H1 (cell line): ENCODE data around the gene ASXL3. TPM values are rescaled to one million over a fixed set of nuclear protein-coding genes. Genes with fewer than 3 reads are reported as not detected.

ENCODE experiments used
- CTCF ChIA-PET: fragments of 300-600 bp; sonication (Branson Sonifier 250); formaldehyde crosslinking; loops from one replicate; lab custom pipeline; 2021; ENCODE audit not compliant: partially characterized antibody; lab: Charles Lee
- POLR2A ChIA-PET: fragments of 300-600 bp; sonication (Branson Sonifier 250); formaldehyde crosslinking; loops from one replicate; lab custom pipeline; 2021; ENCODE audit warnings: inconsistent platforms; ENCODE audit not compliant: partially characterized antibody; lab: Charles Lee
- DNase-seq, 2 experiments: peaks; one replicate each; pipeline versions ENCODE4 v3.0.0 to v3.0.0-alpha.2; 2010 to 2022; ENCODE audit warnings: low spot score in 2 of 2, low read depth in 1 of 2, mixed read lengths in 1 of 2
- FAIRE-seq: peaks from 2 replicates; lab custom pipeline; 2011; peaks lifted over from hg19 to GRCh38; lab: Jason Lieb, UNC
- H2AFZ ChIP-seq: 2 replicates; pipeline ENCODE4 v1.8.1; 2012; ENCODE audit warnings: low read length, inconsistent platforms
- H2AK5ac ChIP-seq: 2 replicates; pipeline ENCODE4 v1.6.1; 2013; ENCODE audit warnings: low read depth, low read length
- H2BK120ac ChIP-seq: replicated peaks from 2 replicates; pipeline ENCODE3; 2013; ENCODE audit warnings: low read depth, low read length, inconsistent platforms
- H2BK12ac ChIP-seq: 2 replicates; pipeline ENCODE4 v1.6.1; 2013; ENCODE audit warnings: low read depth, low read length
- H2BK15ac ChIP-seq: 2 replicates; pipeline ENCODE4 v1.6.1; 2013; ENCODE audit warnings: low read length
- H2BK20ac ChIP-seq: 2 replicates; pipeline ENCODE4 v1.6.1; 2013; ENCODE audit warnings: low read length
- H2BK5ac ChIP-seq: 2 replicates; pipeline ENCODE4 v1.6.1; 2013; ENCODE audit warnings: low read depth, low read length
- H3K14ac ChIP-seq: 2 replicates; pipeline ENCODE4 v1.6.1; 2013; ENCODE audit warnings: inconsistent platforms; ENCODE audit not compliant: insufficient read length
- H3K18ac ChIP-seq: 2 replicates; pipeline ENCODE4 v1.6.1; 2013; ENCODE audit warnings: low read length; ENCODE audit errors: extremely low read depth
- H3K23ac ChIP-seq: 2 replicates; pipeline ENCODE4 v1.6.1; 2013; ENCODE audit warnings: inconsistent platforms; ENCODE audit not compliant: insufficient read length
- H3K23me2 ChIP-seq: 2 replicates; pipeline ENCODE4 v1.6.1; 2013; ENCODE audit warnings: low read depth, low read length
- H3K27ac ChIP-seq: 2 replicates; pipeline ENCODE4 v1.6.1; 2011; ENCODE audit warnings: low read depth, low read length, inconsistent platforms
- H3K27me3 ChIP-seq, 4 experiments: replicated peaks in 1 of 4; 1 replicate in 1 of 4; 2 replicates in 3 of 4; pipeline versions ENCODE4 v1.6.1 to v1.8.1; 2011 to 2013; ENCODE audit warnings: low read length in 3 of 4, mild to moderate bottlenecking in 3 of 4, inconsistent platforms in 2 of 4, mixed read lengths in 2 of 4, moderate library complexity in 1 of 4; ENCODE audit not compliant: control insufficient read depth in 3 of 4, insufficient read depth in 3 of 4; ENCODE audit errors: extremely low read depth in 1 of 4
- H3K36me3 ChIP-seq, 4 experiments: 2 replicates each; pipeline versions ENCODE4 v1.6.1 to v1.8.1; 2011 to 2013; ENCODE audit warnings: mild to moderate bottlenecking in 4 of 4, low read length in 3 of 4, moderate library complexity in 2 of 4, control low read depth in 1 of 4, inconsistent platforms in 1 of 4; ENCODE audit not compliant: insufficient read depth in 4 of 4, control insufficient read depth in 2 of 4
- H3K4ac ChIP-seq: replicated peaks from 2 replicates; pipeline ENCODE3; 2013; ENCODE audit warnings: low read length, low read depth, mixed read lengths, inconsistent platforms; ENCODE audit not compliant: insufficient read length
- H3K4me1 ChIP-seq, 4 experiments: replicated peaks in 1 of 4; 1 replicate in 1 of 4; 2 replicates in 3 of 4; pipeline versions ENCODE4 v1.6.1 to v1.8.1; 2011 to 2013; ENCODE audit warnings: low read length in 3 of 4, inconsistent platforms in 2 of 4, mixed read lengths in 1 of 4; ENCODE audit not compliant: insufficient read depth in 4 of 4, control insufficient read depth in 3 of 4
- H3K4me2 ChIP-seq, 2 experiments: 2 replicates each; pipeline versions ENCODE4 v1.6.1 to v1.8.1; 2011 to 2013; ENCODE audit warnings: low read depth in 2 of 2, low read length in 2 of 2, control low read depth in 1 of 2, inconsistent platforms in 1 of 2, mild to moderate bottlenecking in 1 of 2; ENCODE audit not compliant: insufficient read depth in 1 of 2
- H3K4me3 ChIP-seq, 4 experiments: fragments of 200-600, 300-600 bp in 1 of 4; sonication (generic), shearing (Covaris generic), sonication (Bioruptor Twin) in 1 of 4; 2 replicates each; pipeline versions ENCODE4 v1.5.1 to v1.8.1; 2011 to 2016; ENCODE audit warnings: low read length in 4 of 4, low read depth in 3 of 4, control low read depth in 2 of 4, inconsistent platforms in 2 of 4, mild to moderate bottlenecking in 2 of 4, mixed read lengths in 1 of 4, moderate library complexity in 1 of 4; ENCODE audit not compliant: insufficient read depth in 2 of 4; ENCODE audit errors: extremely low read depth in 1 of 4
- H3K56ac ChIP-seq: replicated peaks from 2 replicates; pipeline ENCODE3; 2013; ENCODE audit warnings: low read depth, mild to moderate bottlenecking, mixed read lengths, low read length, inconsistent platforms; ENCODE audit not compliant: insufficient read length
- H3K79me1 ChIP-seq: 2 replicates; pipeline ENCODE4 v1.6.1; 2013; ENCODE audit warnings: low read depth, low read length, control low read depth
- H3K79me2 ChIP-seq, 2 experiments: 2 replicates each; pipeline versions ENCODE4 v1.6.1 to v1.8.1; 2012 to 2013; ENCODE audit warnings: low read length in 2 of 2, mild to moderate bottlenecking in 2 of 2, inconsistent platforms in 1 of 2; ENCODE audit not compliant: insufficient read depth in 2 of 2, control insufficient read depth in 1 of 2
- H3K9ac ChIP-seq, 4 experiments: replicated peaks in 1 of 4; 1 replicate in 1 of 4; 2 replicates in 3 of 4; pipeline versions ENCODE4 v1.6.1 to v1.8.1; 2011 to 2013; ENCODE audit warnings: low read depth in 3 of 4, low read length in 3 of 4, control low read depth in 2 of 4, mild to moderate bottlenecking in 2 of 4, moderate library complexity in 2 of 4, inconsistent platforms in 1 of 4; ENCODE audit errors: extremely low read depth in 1 of 4
- H3K9me3 ChIP-seq, 2 experiments: 2 replicates each; pipeline versions ENCODE4 v1.6.1 to v1.8.1; 2012 to 2013; ENCODE audit warnings: mild to moderate bottlenecking in 2 of 2, moderate library complexity in 2 of 2, control low read depth in 1 of 2, inconsistent platforms in 1 of 2, low read depth in 1 of 2, low read length in 1 of 2, mixed read lengths in 1 of 2; ENCODE audit not compliant: insufficient read depth in 2 of 2
- H4K20me1 ChIP-seq, 2 experiments: replicated peaks in 1 of 2; 2 replicates each; pipeline versions ENCODE3 to v1.8.1; 2011 to 2013; ENCODE audit warnings: inconsistent platforms in 2 of 2, low read length in 2 of 2, mild to moderate bottlenecking in 1 of 2; ENCODE audit not compliant: insufficient read depth in 2 of 2, control insufficient read depth in 1 of 2
- H4K5ac ChIP-seq: 2 replicates; pipeline ENCODE4 v1.6.1; 2013; ENCODE audit warnings: low read length, low read depth, mixed read lengths, inconsistent platforms; ENCODE audit not compliant: insufficient read length
- H4K8ac ChIP-seq: 2 replicates; pipeline ENCODE4 v1.8.0; 2013; ENCODE audit warnings: mild to moderate bottlenecking, moderate library complexity, low read length, inconsistent platforms; ENCODE audit not compliant: insufficient read depth; ENCODE audit errors: extremely low read depth
- H4K91ac ChIP-seq: replicated peaks from 2 replicates; pipeline ENCODE3; 2013; ENCODE audit warnings: low read length, mixed read lengths, inconsistent platforms; ENCODE audit not compliant: insufficient read length
- ASH2L ChIP-seq: fragments of 200-600, 300-600 bp; sonication (generic); IDR thresholded peaks from one replicate; pipeline ENCODE4 v1.7.1; 2017; ENCODE audit warnings: low read length
- CBX8 ChIP-seq: fragments of 300-800, 300-1000 bp; sonication (generic); IDR thresholded peaks from 2 replicates; pipeline ENCODE4 v1.7.1; 2016; ENCODE audit warnings: low read depth, low read length, borderline replicate concordance
- CHD1 ChIP-seq: IDR thresholded peaks from 2 replicates; pipeline ENCODE4 v1.6.1; 2012; ENCODE audit warnings: low read depth, low read length, improper control_type of control experiment
- CHD2 ChIP-seq: IDR thresholded peaks from 2 replicates; pipeline ENCODE4 v1.6.1; 2012; ENCODE audit warnings: low read length, improper control_type of control experiment
- CTCF ChIP-seq, 3 experiments: IDR thresholded peaks; 1 replicate in 2 of 3; 2 replicates in 1 of 3; pipeline versions ENCODE4 v1.5.1 to v1.6.1; 2011; ENCODE audit warnings: low read length in 3 of 3, mild to moderate bottlenecking in 3 of 3, inconsistent platforms in 2 of 3, low read depth in 1 of 3, moderate library complexity in 1 of 3; ENCODE audit not compliant: insufficient read depth in 1 of 3; ENCODE audit errors: control extremely low read depth in 1 of 3
- PHF8 ChIP-seq: fragments of 200-600 bp; sonication (generic); conservative IDR thresholded peaks from 2 replicates; pipeline ENCODE4 v1.7.1; 2012; ENCODE audit warnings: low read depth, mild to moderate bottlenecking, inconsistent platforms, low read length, moderate library complexity
- POLR2AphosphoS5 ChIP-seq: IDR thresholded peaks from 2 replicates; pipeline ENCODE4 v1.6.1; 2011; ENCODE audit warnings: low read depth, low read length
- RNF2 ChIP-seq: fragments of 200-900, 300-1000 bp; sonication (generic); IDR thresholded peaks from 2 replicates; pipeline ENCODE4 v1.7.1; 2016; ENCODE audit warnings: borderline replicate concordance, low read depth, mild to moderate bottlenecking, antibody characterized with exemption, low read length; ENCODE audit not compliant: poor library complexity, severe bottlenecking; ENCODE audit errors: missing control alignments
- SRF ChIP-seq: IDR thresholded peaks from 2 replicates; pipeline ENCODE4 v1.6.1; 2011; ENCODE audit warnings: mild to moderate bottlenecking, low read depth, low read length, moderate library complexity
- TBP ChIP-seq: IDR thresholded peaks from 2 replicates; pipeline ENCODE4 v1.6.1; 2011; ENCODE audit warnings: low read depth, low read length, improper control_type of control experiment
- WGBS, 2 experiments: shearing (Covaris generic) in 1 of 2; methylation state at CpG; one replicate each; pipeline versions ENCODE4 v1.1.6 to v1.1.7; 2013 to 2015; ENCODE audit warnings: low lambda C conversion rate in 2 of 2, mixed read lengths in 2 of 2, inconsistent platforms in 1 of 2, low coverage in 1 of 2, missing lambda C conversion rate in 1 of 2; ENCODE audit not compliant: insufficient replicate concordance in 2 of 2, insufficient coverage in 1 of 2, insufficient read length in 1 of 2; ENCODE audit errors: extremely low coverage in 1 of 2, missing lambda C conversion rate in 1 of 2; 5-methylcytosine and 5-hydroxymethylcytosine counted together
- polyA plus RNA-seq, 7 experiments: library from polyadenylated mRNA; depleted of rRNA in 3 of 7; stranded (reverse) in 5 of 7; unstranded in 2 of 7; fragments of >200 nt in 5 of 7; fragments of 200-250 nt in 2 of 7; gene quantifications; 1 replicate in 5 of 7; 2 replicates in 1 of 7; 4 replicates in 1 of 7; pipeline versions ENCODE4 v1.2.1 to v1.2.3, GENCODE V29; 2011 to 2013; ENCODE audit warnings: missing spikeins in 2 of 7, mixed read lengths in 2 of 7
- total RNA-seq: library from RNA; stranded (reverse); fragmentation: NEBNext Ultra II Directional; extraction: Animal tissue kit (Norgen Biotek cat#: 25700); gene quantifications from 2 replicates; pipeline ENCODE4 v1.2.1, GENCODE V29; 2021

Gene ASXL3
- total and polyA plus RNA-seq, 2 of the 8 experiments (the other 6 are each of a cell fraction or from before 2014, with no cell fraction given): 0.08 to 1.3 TPM

GRCh38 chr18:33567705-33568104 is 10.3 kb upstream of the ASXL3 start:
- Histone ChIP-seq H2BK5ac (no peak overlapping the region), H3K18ac (no peak overlapping the region), H2BK20ac (no peak overlapping the region), H3K4me1 (no peaks in the 10 kb centered on the region), H3K4me2 (no peak overlapping the region), H2AK5ac (no peak overlapping the region), H4K5ac (no peak overlapping the region), H4K91ac (no peak overlapping the region), H3K23me2 (no peaks in the 10 kb centered on the region), H3K4me3 (no peak overlapping the region), H3K79me2 (no peaks in the 10 kb centered on the region), H3K56ac (no peak overlapping the region), H3K79me1 (no peaks in the 10 kb centered on the region), H2AFZ (no peak overlapping the region), H2BK12ac (no peak overlapping the region), H2BK120ac (no peak overlapping the region), H4K8ac (no peak overlapping the region), H3K27ac (no peak overlapping the region)
- 91% methylated on average over 1 of the region's 1 CpG; no CpG with 5 or more reads in 1 of the 2 experiments for WGBS, 2 experiments
- DNase-seq: no peak
- TF ChIP-seq CTCF (IDR thresholded peaks at IDR 0.05; ENCODE audit: control extremely low read depth in 1 of 3, insufficient read depth in 1 of 3, low read depth in 1 of 3, low read length in 3 of 3): no peak
- TF ChIP-seq TBP: no peak
- no peak for TF ChIP-seq POLR2AphosphoS5
- no peak for TF ChIP-seq RNF2
- no peak for TF ChIP-seq CHD1
- no peak for TF ChIP-seq SRF
- TF ChIP-seq ASH2L: no peak
- TF ChIP-seq CBX8: no peak
- TF ChIP-seq CHD2: no peak
- TF ChIP-seq PHF8: no peak
- TF ChIP-seq, all 59 proteins: peak for 0
- no peak overlapping the region for H3K4ac ChIP-seq
- ChIA-PET POLR2A (no interaction called here), CTCF (interaction anchor here (1.0 to 1.3 kb wide), 2 partner anchors 81 to 106 kb away, joined by 3 to 4 read pairs; no protein-coding TSS in a partner anchor)
- no peaks in the 10 kb centered on the region for H3K27me3 ChIP-seq
- H3K14ac ChIP-seq: no peak overlapping the region
- H4K20me1 ChIP-seq: no peaks in the 10 kb centered on the region
- no peak for FAIRE-seq
- H3K23ac ChIP-seq: no peak overlapping the region
- H3K9ac ChIP-seq: no peak overlapping the region
- no peak overlapping the region for H2BK15ac ChIP-seq
- H3K36me3 ChIP-seq: no peaks in the 10 kb centered on the region
- peaks cover 3 to 6% of the 10 kb centered on the region in 2 experiments; a peak in 3 of 4 replicates for H3K9me3 ChIP-seq
